Hepatocyte (in vitro differentiated cells): ENCODE measurements around the gene AMOTL1. TPM values are rescaled to one million over a fixed set of nuclear protein-coding genes. Genes with fewer than 3 reads are reported as not detected.

Experiments used
- DNase-seq: peaks from one replicate; pipeline ENCODE4 v3.0.0-alpha.2; 2016; ENCODE audit warnings: low spot score
- H2AFZ ChIP-seq: fragments of 200-600 bp; sonication (generic); 2 replicates; pipeline ENCODE4 v1.6.0; 2016; ENCODE audit warnings: antibody characterized with exemption, mild to moderate bottlenecking
- H3K27ac ChIP-seq: fragments of 200-600 bp; sonication (generic); 2 replicates; pipeline ENCODE4 v1.5.1; 2016; ENCODE audit warnings: mild to moderate bottlenecking
- H3K27me3 ChIP-seq: fragments of 200-600 bp; sonication (generic); 2 replicates; pipeline ENCODE4 v1.6.1; 2016
- H3K36me3 ChIP-seq: fragments of 200-600 bp; sonication (generic); replicated peaks from 2 replicates; pipeline ENCODE4 v1.5.1; 2016; ENCODE audit warnings: low read depth; ENCODE audit not compliant: insufficient read depth
- H3K4me1 ChIP-seq: fragments of 200-600 bp; sonication (generic); 2 replicates; pipeline ENCODE4 v1.5.1; 2016; ENCODE audit warnings: mild to moderate bottlenecking, moderate library complexity; ENCODE audit not compliant: insufficient read depth
- H3K4me2 ChIP-seq: fragments of 200-600 bp; sonication (generic); 2 replicates; pipeline ENCODE4 v1.6.0; 2016
- H3K4me3 ChIP-seq: fragments of 200-600 bp; sonication (generic); 2 replicates; pipeline ENCODE4 v1.5.1; 2016; ENCODE audit warnings: mild to moderate bottlenecking
- H3K79me2 ChIP-seq: fragments of 200-600 bp; sonication (generic); 2 replicates; pipeline ENCODE4 v1.6.0; 2017; ENCODE audit warnings: mild to moderate bottlenecking
- H3K9me2 ChIP-seq: fragments of 200-600 bp; sonication (generic); replicated peaks from 2 replicates; pipeline ENCODE4 v1.6.0; 2017; ENCODE audit warnings: mild to moderate bottlenecking; ENCODE audit not compliant: insufficient read depth
- H3K9me3 ChIP-seq: fragments of 200-600 bp; sonication (generic); 2 replicates; pipeline ENCODE4 v1.5.1; 2016; ENCODE audit warnings: low read depth, mild to moderate bottlenecking
- H4K20me1 ChIP-seq: fragments of 200-600 bp; sonication (generic); 2 replicates; pipeline ENCODE4 v1.6.0; 2016; ENCODE audit warnings: mild to moderate bottlenecking; ENCODE audit not compliant: insufficient read depth, poor library complexity, severe bottlenecking
- EZH2 ChIP-seq: fragments of 200-600 bp; sonication (generic); IDR thresholded peaks from 2 replicates; pipeline ENCODE4 v1.6.1; 2016; ENCODE audit warnings: antibody characterized with exemption, mild to moderate bottlenecking, borderline replicate concordance
- EZH2phosphoT487 ChIP-seq: fragments of 200-600 bp; sonication (generic); IDR thresholded peaks from one replicate; pipeline ENCODE4 v1.6.1; 2018; ENCODE audit warnings: antibody characterized with exemption, mild to moderate bottlenecking, low read depth, moderate library complexity; ENCODE audit not compliant: unreplicated experiment, severe bottlenecking
- WGBS: methylation state at CpG from one replicate; pipeline ENCODE4 v1.1.6; 2016; ENCODE audit warnings: low lambda C conversion rate; ENCODE audit errors: missing lambda C conversion rate; 5-methylcytosine and 5-hydroxymethylcytosine counted together
- polyA plus RNA-seq: library from polyadenylated mRNA; unstranded; fragments of >200 nt; fragmentation: Nextera tagmentation; extraction: Ambion mirVana; gene quantifications from 2 replicates; pipeline ENCODE4 v1.2.1, GENCODE V29; 2016
- total RNA-seq: library from RNA; depleted of rRNA; stranded (reverse); fragments of >200 nt; gene quantifications from 2 replicates; pipeline ENCODE4 v1.2.3, GENCODE V29; 2014
- TF ChIP-seq, protein P1 (sequence below): fragments of 200-600 bp; sonication (generic); IDR thresholded peaks from 2 replicates; pipeline ENCODE4 v1.5.1; 2016; ENCODE audit warnings: antibody characterized with exemption, mild to moderate bottlenecking; ENCODE audit not compliant: poor library complexity

AMOTL1 gene
- total and polyA plus RNA-seq, 2 experiments from 2014 or later: 23.8 to 57.7 TPM

GRCh38 chr11:94754819-94755218 lies 13.3 kb upstream of the AMOTL1 start:
- H4K20me1 ChIP-seq: no peaks in the 10 kb centered on the region
- H2AFZ ChIP-seq: no peak overlapping the region
- peaks cover 25% of the 10 kb centered on the region for H3K4me1 ChIP-seq
- no peaks in the 10 kb centered on the region for H3K79me2 ChIP-seq
- DNase-seq: no peak
- H3K9me3 ChIP-seq: no peaks in the 10 kb centered on the region
- H3K9me2 ChIP-seq: no peaks in the 10 kb centered on the region
- no peak overlapping the region for H3K4me3 ChIP-seq
- no peak overlapping the region for H3K27ac ChIP-seq
- WGBS: 91% methylated on average over 2 of the region's 2 CpGs
- no peaks in the 10 kb centered on the region for H3K36me3 ChIP-seq
- H3K4me2 ChIP-seq: no peak overlapping the region
- no peak for TF ChIP-seq EZH2phosphoT487
- no peak for TF ChIP-seq EZH2
- H3K27me3 ChIP-seq: no peaks in the 10 kb centered on the region

DNA sequence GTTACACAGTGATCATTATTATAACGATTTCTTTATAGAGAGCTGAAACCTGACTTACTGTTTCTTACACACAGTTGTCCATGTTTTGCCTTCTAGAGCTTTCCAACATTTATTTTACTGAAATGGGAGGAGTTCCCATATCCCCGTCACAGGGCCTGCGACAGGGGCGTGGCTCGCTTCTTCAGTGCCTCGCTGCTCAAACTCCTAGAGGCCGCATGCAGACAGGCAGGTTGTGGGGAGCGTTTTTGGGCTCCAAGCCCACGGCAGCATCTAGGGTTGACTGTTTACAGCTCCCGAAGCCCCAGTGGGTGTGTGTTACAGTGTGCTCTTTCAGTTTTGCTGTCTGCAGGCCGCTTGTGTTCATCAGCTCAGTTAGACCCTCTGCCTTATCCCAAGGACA lies 12.7 kb upstream of the AMOTL1 start:
- Histone ChIP-seq H3K4me2 (no peak overlapping the region), H3K79me2 (no peaks in the 10 kb centered on the region), H3K27me3 (no peaks in the 10 kb centered on the region), H3K36me3 (no peaks in the 10 kb centered on the region), H2AFZ (no peak overlapping the region), H3K4me1 (peaks cover 24% of the 10 kb centered on the region), H3K9me2 (no peaks in the 10 kb centered on the region), H4K20me1 (no peaks in the 10 kb centered on the region), H3K9me3 (no peaks in the 10 kb centered on the region), H3K27ac (no peak overlapping the region), H3K4me3 (no peak overlapping the region)
- TF ChIP-seq EZH2 (no peak), EZH2phosphoT487 (no peak)
- TF ChIP-seq, protein P1, sequence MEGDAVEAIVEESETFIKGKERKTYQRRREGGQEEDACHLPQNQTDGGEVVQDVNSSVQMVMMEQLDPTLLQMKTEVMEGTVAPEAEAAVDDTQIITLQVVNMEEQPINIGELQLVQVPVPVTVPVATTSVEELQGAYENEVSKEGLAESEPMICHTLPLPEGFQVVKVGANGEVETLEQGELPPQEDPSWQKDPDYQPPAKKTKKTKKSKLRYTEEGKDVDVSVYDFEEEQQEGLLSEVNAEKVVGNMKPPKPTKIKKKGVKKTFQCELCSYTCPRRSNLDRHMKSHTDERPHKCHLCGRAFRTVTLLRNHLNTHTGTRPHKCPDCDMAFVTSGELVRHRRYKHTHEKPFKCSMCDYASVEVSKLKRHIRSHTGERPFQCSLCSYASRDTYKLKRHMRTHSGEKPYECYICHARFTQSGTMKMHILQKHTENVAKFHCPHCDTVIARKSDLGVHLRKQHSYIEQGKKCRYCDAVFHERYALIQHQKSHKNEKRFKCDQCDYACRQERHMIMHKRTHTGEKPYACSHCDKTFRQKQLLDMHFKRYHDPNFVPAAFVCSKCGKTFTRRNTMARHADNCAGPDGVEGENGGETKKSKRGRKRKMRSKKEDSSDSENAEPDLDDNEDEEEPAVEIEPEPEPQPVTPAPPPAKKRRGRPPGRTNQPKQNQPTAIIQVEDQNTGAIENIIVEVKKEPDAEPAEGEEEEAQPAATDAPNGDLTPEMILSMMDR: no peak
- DNase-seq: no peak
- WGBS: 96% methylated on average over 11 of the region's 11 CpGs

DNA sequence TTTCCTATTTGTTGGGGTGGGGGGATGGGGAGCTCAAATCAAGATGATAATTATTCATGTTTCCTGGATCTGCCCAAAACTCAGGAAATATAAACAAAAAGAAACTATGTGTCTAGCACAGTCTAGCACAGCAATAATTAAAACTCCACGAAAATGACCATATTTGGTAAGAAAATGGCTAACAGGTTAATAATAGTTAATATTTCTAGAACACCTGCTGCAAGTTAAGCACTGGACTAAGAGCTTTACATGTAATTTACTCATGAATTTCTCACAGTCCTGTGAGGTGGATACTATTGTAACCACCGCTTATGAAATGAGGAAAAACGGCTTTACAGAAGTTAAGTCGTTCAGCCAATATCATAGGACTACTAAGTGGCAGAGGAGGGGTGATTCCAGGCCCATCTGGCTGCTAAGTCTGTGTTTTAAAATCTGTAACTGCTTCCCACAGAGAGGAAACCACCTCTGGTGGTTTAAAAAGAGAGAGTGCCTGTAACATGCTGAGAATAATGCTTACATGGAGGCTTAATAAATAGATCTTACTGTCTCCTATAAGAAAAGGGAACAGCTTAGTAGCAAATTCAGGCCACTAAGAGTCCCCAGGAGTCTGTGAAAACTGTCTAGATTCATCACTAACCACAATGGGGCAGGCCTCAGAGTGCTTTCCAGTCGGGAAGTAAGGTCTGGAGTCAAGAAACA lies 11.0 kb upstream of the AMOTL1 start:
- Histone ChIP-seq H4K20me1 (no peaks in the 10 kb centered on the region), H2AFZ (no peak overlapping the region), H3K4me2 (no peak overlapping the region), H3K4me1 (peaks cover 15% of the 10 kb centered on the region), H3K36me3 (no peaks in the 10 kb centered on the region), H3K9me2 (no peaks in the 10 kb centered on the region), H3K4me3 (no peak overlapping the region), H3K27me3 (no peaks in the 10 kb centered on the region), H3K79me2 (no peaks in the 10 kb centered on the region), H3K9me3 (no peaks in the 10 kb centered on the region), H3K27ac (no peak overlapping the region)
- no peak for DNase-seq
- WGBS: 85% methylated on average over 5 of the region's 5 CpGs
- TF ChIP-seq EZH2phosphoT487 (no peak), EZH2 (no peak)
- TF ChIP-seq, protein P1: no peak

- H3K9me2 ChIP-seq: no peaks in the 10 kb centered on the region
- TF ChIP-seq EZH2: no peak
- no peak for TF ChIP-seq EZH2phosphoT487
- TF ChIP-seq, protein P1: no peak
- peaks cover 5% of the 10 kb centered on the region for H3K4me1 ChIP-seq
- no peak for DNase-seq
- H3K79me2 ChIP-seq: no peaks in the 10 kb centered on the region
- no peaks in the 10 kb centered on the region for H3K36me3 ChIP-seq
- no peak overlapping the region for H3K27ac ChIP-seq
- no peak overlapping the region for H2AFZ ChIP-seq
- H3K4me3 ChIP-seq: no peak overlapping the region
- WGBS: 59% methylated on average over 3 of the region's 3 CpGs
- no peaks in the 10 kb centered on the region for H3K27me3 ChIP-seq
- no peaks in the 10 kb centered on the region for H4K20me1 ChIP-seq
- H3K4me2 ChIP-seq: no peak overlapping the region
- H3K9me3 ChIP-seq: no peaks in the 10 kb centered on the region
Observed at GRCh38 chr11:94758666-94759065, 9.5 kb upstream of the AMOTL1 start.
